PC-9 (cell line): ENCODE data around the gene STH.

Experiments
- EZH2 ChIP-seq: fragments of 200-600 bp; sonication (generic); IDR thresholded peaks from 2 replicates; pipeline ENCODE4 v1.8.0; 2017; ENCODE audit warnings: antibody characterized with exemption, low read depth
- TF ChIP-seq, protein P1 (sequence below): fragments of 200-600 bp; sonication (generic); conservative IDR thresholded peaks from 2 replicates; pipeline ENCODE4 v1.6.1; 2017; ENCODE audit warnings: mixed run types, antibody characterized with exemption, mild to moderate bottlenecking, moderate library complexity

DNA sequence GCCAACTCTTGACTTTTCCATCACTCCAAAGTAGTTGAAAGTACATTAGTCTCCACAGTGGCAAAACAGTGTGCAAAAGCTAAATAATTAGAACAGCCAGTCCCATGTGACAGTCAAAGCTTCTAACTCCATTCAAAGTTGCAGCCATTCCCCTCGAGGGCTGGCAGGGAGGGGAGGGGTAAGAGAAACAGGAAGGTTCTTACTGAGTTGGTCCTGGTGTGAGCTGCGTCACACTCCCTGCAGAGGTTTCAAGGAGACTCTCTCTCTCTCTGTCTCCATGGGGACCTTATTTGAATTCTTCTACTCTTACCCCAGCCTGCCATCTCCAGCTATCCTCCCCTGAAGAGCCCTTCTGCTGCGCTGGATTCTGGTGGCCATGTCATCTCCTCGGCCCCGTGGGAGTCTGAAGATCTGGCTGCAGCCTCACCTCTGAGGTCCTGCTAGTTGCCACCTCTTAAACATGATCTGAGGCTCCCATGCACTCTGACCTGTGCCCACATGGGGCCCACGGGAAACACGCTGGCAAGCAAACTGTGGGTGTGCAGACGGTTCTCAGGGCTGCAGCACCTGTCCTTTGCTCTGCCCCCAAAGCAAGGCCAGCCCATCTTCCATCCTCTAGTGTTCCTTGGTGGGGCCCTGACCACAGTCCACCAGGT is 23.3 kb upstream of the STH start:
- TF ChIP-seq, protein P1, sequence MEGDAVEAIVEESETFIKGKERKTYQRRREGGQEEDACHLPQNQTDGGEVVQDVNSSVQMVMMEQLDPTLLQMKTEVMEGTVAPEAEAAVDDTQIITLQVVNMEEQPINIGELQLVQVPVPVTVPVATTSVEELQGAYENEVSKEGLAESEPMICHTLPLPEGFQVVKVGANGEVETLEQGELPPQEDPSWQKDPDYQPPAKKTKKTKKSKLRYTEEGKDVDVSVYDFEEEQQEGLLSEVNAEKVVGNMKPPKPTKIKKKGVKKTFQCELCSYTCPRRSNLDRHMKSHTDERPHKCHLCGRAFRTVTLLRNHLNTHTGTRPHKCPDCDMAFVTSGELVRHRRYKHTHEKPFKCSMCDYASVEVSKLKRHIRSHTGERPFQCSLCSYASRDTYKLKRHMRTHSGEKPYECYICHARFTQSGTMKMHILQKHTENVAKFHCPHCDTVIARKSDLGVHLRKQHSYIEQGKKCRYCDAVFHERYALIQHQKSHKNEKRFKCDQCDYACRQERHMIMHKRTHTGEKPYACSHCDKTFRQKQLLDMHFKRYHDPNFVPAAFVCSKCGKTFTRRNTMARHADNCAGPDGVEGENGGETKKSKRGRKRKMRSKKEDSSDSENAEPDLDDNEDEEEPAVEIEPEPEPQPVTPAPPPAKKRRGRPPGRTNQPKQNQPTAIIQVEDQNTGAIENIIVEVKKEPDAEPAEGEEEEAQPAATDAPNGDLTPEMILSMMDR = no peak
- no peak for TF ChIP-seq EZH2
